H9 (cell line): ENCODE data around the gene HECW1. TPM values are rescaled to one million over a fixed set of nuclear protein-coding genes. Genes with fewer than 3 reads are reported as not detected.

Experiments used
- DNase-seq: peaks from one replicate; pipeline ENCODE4 v3.0.0-alpha.2; 2017
- H2AFZ ChIP-seq: one replicate; pipeline ENCODE4 v1.6.1; 2013; ENCODE audit warnings: mild to moderate bottlenecking, low read length, control low read depth, moderate library complexity
- H2AK5ac ChIP-seq: 2 replicates; pipeline ENCODE4 v1.6.1; 2013; ENCODE audit warnings: low read length, control low read depth, mixed read lengths; ENCODE audit not compliant: insufficient read length
- H2BK120ac ChIP-seq: one replicate; pipeline ENCODE4 v1.6.1; 2013; ENCODE audit warnings: low read depth, mild to moderate bottlenecking, low read length, control low read depth, inconsistent platforms; ENCODE audit not compliant: poor library complexity, severe bottlenecking
- H2BK12ac ChIP-seq: 2 replicates; pipeline ENCODE4 v1.6.1; 2013; ENCODE audit warnings: low read length, control low read depth, mixed read lengths, low read depth; ENCODE audit not compliant: insufficient read length
- H2BK15ac ChIP-seq: 2 replicates; pipeline ENCODE4 v1.6.1; 2013; ENCODE audit warnings: low read depth, low read length, control low read depth
- H2BK20ac ChIP-seq: one replicate; pipeline ENCODE4 v1.6.1; 2013; ENCODE audit warnings: low read depth, mild to moderate bottlenecking, low read length, control low read depth, inconsistent platforms; ENCODE audit not compliant: poor library complexity, severe bottlenecking
- H2BK5ac ChIP-seq: 2 replicates; pipeline ENCODE4 v1.6.1; 2013; ENCODE audit warnings: low read length, control low read depth, mixed read lengths; ENCODE audit not compliant: insufficient read length
- H3K14ac ChIP-seq: 2 replicates; pipeline ENCODE4 v1.6.1; 2013; ENCODE audit warnings: low read length, control low read depth; ENCODE audit not compliant: insufficient read depth
- H3K18ac ChIP-seq: 2 replicates; pipeline ENCODE4 v1.6.1; 2013; ENCODE audit warnings: low read depth, mild to moderate bottlenecking, mixed read lengths, low read length, control low read depth; ENCODE audit not compliant: insufficient read length
- H3K23ac ChIP-seq: 2 replicates; pipeline ENCODE4 v1.6.1; 2013; ENCODE audit warnings: low read length, control low read depth, mixed read lengths, low read depth; ENCODE audit not compliant: insufficient read length
- H3K23me2 ChIP-seq: 2 replicates; pipeline ENCODE4 v1.6.1; 2013; ENCODE audit warnings: low read depth, mild to moderate bottlenecking, mixed read lengths, low read length, control low read depth; ENCODE audit not compliant: insufficient read length, poor library complexity, severe bottlenecking
- H3K27ac ChIP-seq: 2 replicates; pipeline ENCODE4 v1.5.1; 2013; ENCODE audit warnings: low read length, control low read depth, mixed read lengths, low read depth; ENCODE audit not compliant: insufficient read length
- H3K27me3 ChIP-seq: 2 replicates; pipeline ENCODE4 v1.6.1; 2013; ENCODE audit warnings: low read length, control low read depth, inconsistent platforms; ENCODE audit not compliant: insufficient read depth
- H3K4ac ChIP-seq: 2 replicates; pipeline ENCODE4 v1.6.1; 2013; ENCODE audit warnings: low read depth, mild to moderate bottlenecking, control low read depth, inconsistent platforms, low read length, moderate library complexity
- H3K4me1 ChIP-seq: 2 replicates; pipeline ENCODE4 v1.6.1; 2013; ENCODE audit warnings: low read length, control low read depth, inconsistent platforms; ENCODE audit not compliant: insufficient read depth
- H3K4me2 ChIP-seq: 2 replicates; pipeline ENCODE4 v1.6.1; 2013; ENCODE audit warnings: low read length, control low read depth, mixed read lengths; ENCODE audit not compliant: insufficient read length, insufficient read depth
- H3K56ac ChIP-seq: 2 replicates; pipeline ENCODE4 v1.6.1; 2013; ENCODE audit warnings: low read depth, mild to moderate bottlenecking, mixed read lengths, low read length, control low read depth; ENCODE audit not compliant: insufficient read length
- H3K79me1 ChIP-seq: 2 replicates; pipeline ENCODE4 v1.6.1; 2013; ENCODE audit warnings: low read depth, mild to moderate bottlenecking, moderate library complexity, low read length, control low read depth, inconsistent platforms; ENCODE audit not compliant: insufficient read depth, poor library complexity, severe bottlenecking
- H3K79me2 ChIP-seq: 2 replicates; pipeline ENCODE4 v1.6.1; 2013; ENCODE audit warnings: low read length, control low read depth, inconsistent platforms; ENCODE audit not compliant: insufficient read depth
- H3K9ac ChIP-seq: 2 replicates; pipeline ENCODE4 v1.6.1; 2013; ENCODE audit warnings: low read length, control low read depth, mixed read lengths; ENCODE audit not compliant: insufficient read length; ENCODE audit errors: extremely low read depth
- H3K9me3 ChIP-seq: one replicate; pipeline ENCODE4 v1.6.1; 2013; ENCODE audit warnings: low read depth, low read length, inconsistent platforms; ENCODE audit not compliant: control insufficient read depth
- H3T11ph ChIP-seq: one replicate; pipeline ENCODE4 v1.6.1; 2013; ENCODE audit warnings: mild to moderate bottlenecking, low read length, control low read depth, inconsistent platforms
- H4K20me1 ChIP-seq: one replicate; pipeline ENCODE4 v1.6.1; 2013; ENCODE audit not compliant: control insufficient read depth, insufficient read length, insufficient read depth
- H4K5ac ChIP-seq: 2 replicates; pipeline ENCODE4 v1.6.1; 2013; ENCODE audit warnings: low read depth, mild to moderate bottlenecking, mixed read lengths, low read length, control low read depth; ENCODE audit not compliant: insufficient read length
- H4K8ac ChIP-seq: replicated peaks from 2 replicates; pipeline ENCODE4 v1.6.1; 2013; ENCODE audit warnings: low read length, control low read depth, mixed read lengths, low read depth; ENCODE audit not compliant: insufficient read length
- H4K91ac ChIP-seq: 2 replicates; pipeline ENCODE4 v1.6.1; 2013; ENCODE audit warnings: low read depth, mild to moderate bottlenecking, moderate library complexity, mixed read lengths, low read length, control low read depth; ENCODE audit not compliant: insufficient read length
- H3K27ac Mint-ChIP-seq, 3 experiments: 2 replicates in 2 of 3; 3 replicates in 1 of 3; pipeline ENCODE4 v1.8.0; 2020 to 2021; ENCODE audit warnings: mixed read lengths in 3 of 3, mild to moderate bottlenecking in 1 of 3, moderate library complexity in 1 of 3
- H3K27me3 Mint-ChIP-seq: 2 replicates; pipeline ENCODE4 v1.8.0; 2021; ENCODE audit warnings: low read depth, mild to moderate bottlenecking, moderate library complexity, mixed read lengths
- H3K36me3 Mint-ChIP-seq, 3 experiments: 2 replicates in 2 of 3; 3 replicates in 1 of 3; pipeline ENCODE4 v1.8.0; 2020 to 2021; ENCODE audit warnings: low read depth in 3 of 3, mixed read lengths in 3 of 3; ENCODE audit not compliant: insufficient read depth in 1 of 3
- H3K4me1 Mint-ChIP-seq, 2 experiments: 2 replicates each; pipeline ENCODE4 v1.8.0; 2020; ENCODE audit warnings: mixed read lengths in 2 of 2
- H3K4me3 Mint-ChIP-seq, 2 experiments: 2 replicates in 1 of 2; 3 replicates in 1 of 2; pipeline ENCODE4 v1.8.0; 2020 to 2021; ENCODE audit warnings: mild to moderate bottlenecking in 2 of 2, mixed read lengths in 2 of 2, moderate library complexity in 1 of 2
- H3K9me3 Mint-ChIP-seq, 2 experiments: 2 replicates in 1 of 2; 3 replicates in 1 of 2; pipeline ENCODE4 v1.8.0; 2020; ENCODE audit warnings: mild to moderate bottlenecking in 2 of 2, mixed read lengths in 2 of 2, moderate library complexity in 1 of 2
- WGBS: extraction: QIAGEN DNeasy Blood & Tissue Kit; methylation state at CpG from one replicate; pipeline ENCODE4 v1.1.7; 2013; ENCODE audit warnings: missing lambda C conversion rate, low lambda C conversion rate, mixed read lengths; ENCODE audit not compliant: insufficient read length; ENCODE audit errors: extremely low coverage; 5-methylcytosine and 5-hydroxymethylcytosine counted together
- total RNA-seq: library from RNA; stranded (reverse); gene quantifications from 2 replicates; pipeline ENCODE4 v1.2.1, GENCODE V29; 2021
- TF ChIP-seq, protein P1 (sequence below): fragments of 200-600 bp; sonication (generic); conservative IDR thresholded peaks from 3 replicates; pipeline ENCODE4 v1.8.0; 2021; ENCODE audit warnings: antibody characterized with exemption, mild to moderate bottlenecking

The HECW1 gene
- total RNA-seq, 1 experiment from 2014 or later: 5.0 TPM

DNA sequence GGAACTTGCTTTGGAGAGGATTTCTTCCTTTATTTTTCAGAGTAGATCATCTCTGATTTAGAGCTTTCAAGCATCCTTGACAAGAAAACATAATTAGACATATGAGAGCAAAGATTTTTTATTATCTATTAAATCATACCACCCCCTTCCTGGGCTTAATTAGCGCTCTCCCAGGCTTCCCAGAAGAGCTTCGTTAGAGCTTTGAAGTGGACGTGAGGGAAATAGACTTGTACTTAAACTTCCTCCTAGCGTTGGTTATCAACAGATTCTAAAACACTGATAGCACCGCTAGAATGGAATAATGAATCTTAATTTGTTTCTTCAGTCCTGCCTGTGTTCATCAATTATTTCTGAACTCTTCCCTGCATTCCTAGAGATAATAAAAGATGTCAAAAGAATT lies 296.5 kb downstream of the HECW1 start:
- Histone ChIP-seq H3T11ph (no peak overlapping the region), H2BK5ac (no peak overlapping the region), H4K8ac (no peak overlapping the region), H3K56ac (no peak overlapping the region), H3K79me2 (no peaks in the 10 kb centered on the region), H3K14ac (no peak overlapping the region), H3K23me2 (no peaks in the 10 kb centered on the region), H3K4me2 (no peak overlapping the region), H4K91ac (no peak overlapping the region), H3K27ac (no peak overlapping the region), H2BK120ac (no peak overlapping the region), H2BK15ac (no peak overlapping the region), H3K18ac (no peak overlapping the region), H4K5ac (no peak overlapping the region), H3K27me3 (no peaks in the 10 kb centered on the region), H4K20me1 (no peaks in the 10 kb centered on the region), H2AK5ac (no peak overlapping the region), H3K4me1 (peaks cover 2% of the 10 kb centered on the region; the same call in 1 of the 2 replicates), H3K9me3 (no peaks in the 10 kb centered on the region), H2BK12ac (no peak overlapping the region), H2BK20ac (no peak overlapping the region), H3K9ac (no peak overlapping the region), H3K79me1 (no peaks in the 10 kb centered on the region), H3K4ac (no peak overlapping the region), H2AFZ (no peak overlapping the region), H3K23ac (no peak overlapping the region)
- Mint-ChIP-seq H3K27ac (no peak overlapping the region), H3K4me1 (peaks cover 12 to 16% of the 10 kb centered on the region in 2 experiments), H3K9me3 (no peaks in the 10 kb centered on the region), H3K27me3 (no peaks in the 10 kb centered on the region), H3K4me3 (no peak overlapping the region), H3K36me3 (no peaks in the 10 kb centered on the region)
- DNase-seq: no peak
- TF ChIP-seq, protein P1, sequence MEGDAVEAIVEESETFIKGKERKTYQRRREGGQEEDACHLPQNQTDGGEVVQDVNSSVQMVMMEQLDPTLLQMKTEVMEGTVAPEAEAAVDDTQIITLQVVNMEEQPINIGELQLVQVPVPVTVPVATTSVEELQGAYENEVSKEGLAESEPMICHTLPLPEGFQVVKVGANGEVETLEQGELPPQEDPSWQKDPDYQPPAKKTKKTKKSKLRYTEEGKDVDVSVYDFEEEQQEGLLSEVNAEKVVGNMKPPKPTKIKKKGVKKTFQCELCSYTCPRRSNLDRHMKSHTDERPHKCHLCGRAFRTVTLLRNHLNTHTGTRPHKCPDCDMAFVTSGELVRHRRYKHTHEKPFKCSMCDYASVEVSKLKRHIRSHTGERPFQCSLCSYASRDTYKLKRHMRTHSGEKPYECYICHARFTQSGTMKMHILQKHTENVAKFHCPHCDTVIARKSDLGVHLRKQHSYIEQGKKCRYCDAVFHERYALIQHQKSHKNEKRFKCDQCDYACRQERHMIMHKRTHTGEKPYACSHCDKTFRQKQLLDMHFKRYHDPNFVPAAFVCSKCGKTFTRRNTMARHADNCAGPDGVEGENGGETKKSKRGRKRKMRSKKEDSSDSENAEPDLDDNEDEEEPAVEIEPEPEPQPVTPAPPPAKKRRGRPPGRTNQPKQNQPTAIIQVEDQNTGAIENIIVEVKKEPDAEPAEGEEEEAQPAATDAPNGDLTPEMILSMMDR: no peak
- WGBS: no CpG with 5 or more reads among the region's 5 CpGs
